GM23338 (cell line): ENCODE results near the gene PHC3. TPM values are rescaled to one million over a fixed set of nuclear protein-coding genes. Genes with fewer than 3 reads are reported as not detected.

Experiments used
- ATAC-seq: fragments of 200-7000 bp; cut with Tn5 transposase; 3 replicates; pipeline ENCODE4 v1.9.1; 2020
- DNase-seq: peaks from one replicate; pipeline ENCODE4 v3.0.0-alpha.2; 2015; ENCODE audit warnings: low spot score
- H2AFZ ChIP-seq: fragments of 200-600 bp; sonication (generic); 2 replicates; pipeline ENCODE4 v1.8.0; 2016; ENCODE audit warnings: antibody characterized with exemption, mild to moderate bottlenecking, moderate library complexity
- H3F3A ChIP-seq: fragments of 200-600 bp; sonication (generic); replicated peaks from 2 replicates; pipeline ENCODE4 v1.8.0; 2017; ENCODE audit warnings: antibody characterized with exemption, mixed run types, low read depth
- H3K27ac ChIP-seq: fragments of 200-600 bp; sonication (generic); 2 replicates; pipeline ENCODE4 v1.6.1; 2016; ENCODE audit warnings: low read depth
- H3K27me3 ChIP-seq: fragments of 200-600 bp; sonication (generic); 2 replicates; pipeline ENCODE4 v1.8.0; 2016; ENCODE audit warnings: mild to moderate bottlenecking, mixed run types, moderate library complexity; ENCODE audit not compliant: insufficient read depth
- H3K36me3 ChIP-seq: fragments of 200-600 bp; sonication (generic); 2 replicates; pipeline ENCODE4 v1.8.0; 2016; ENCODE audit warnings: mild to moderate bottlenecking; ENCODE audit not compliant: insufficient read depth
- H3K4me1 ChIP-seq: fragments of 200-600 bp; sonication (generic); 2 replicates; pipeline ENCODE4 v1.8.0; 2016; ENCODE audit warnings: mild to moderate bottlenecking, moderate library complexity; ENCODE audit not compliant: insufficient read depth
- H3K4me2 ChIP-seq: fragments of 200-600 bp; sonication (generic); 2 replicates; pipeline ENCODE4 v1.7.1; 2017; ENCODE audit warnings: mixed run types
- H3K4me3 ChIP-seq: fragments of 200-600 bp; sonication (generic); 2 replicates; pipeline ENCODE4 v1.6.1; 2016; ENCODE audit warnings: mixed run types
- H3K79me2 ChIP-seq: fragments of 200-600 bp; sonication (generic); replicated peaks from 2 replicates; pipeline ENCODE4 v1.8.0; 2017; ENCODE audit warnings: mild to moderate bottlenecking; ENCODE audit not compliant: insufficient read depth
- H3K9me2 ChIP-seq: fragments of 200-600 bp; sonication (generic); 2 replicates; pipeline ENCODE4 v1.8.0; 2017; ENCODE audit not compliant: insufficient read depth
- H4K20me1 ChIP-seq: fragments of 200-600 bp; sonication (generic); replicated peaks from 2 replicates; pipeline ENCODE4 v1.8.0; 2017; ENCODE audit warnings: mild to moderate bottlenecking; ENCODE audit not compliant: insufficient read depth
- H3K27ac Mint-ChIP-seq: 2 replicates; pipeline ENCODE4 v1.8.0; 2020; ENCODE audit warnings: inconsistent platforms, mild to moderate bottlenecking, moderate library complexity, mixed read lengths
- H3K27me3 Mint-ChIP-seq: 3 replicates; pipeline ENCODE4 v1.8.0; 2022; ENCODE audit warnings: low read depth, mild to moderate bottlenecking, moderate library complexity, mixed read lengths, inconsistent platforms; ENCODE audit not compliant: insufficient read depth, poor library complexity
- H3K36me3 Mint-ChIP-seq: 3 replicates; pipeline ENCODE4 v1.8.0; 2021; ENCODE audit warnings: low read depth, mild to moderate bottlenecking, inconsistent platforms, moderate library complexity, mixed read lengths
- H3K4me1 Mint-ChIP-seq: 3 replicates; pipeline ENCODE4 v1.8.0; 2020; ENCODE audit warnings: mild to moderate bottlenecking, inconsistent platforms, mixed read lengths
- H3K4me3 Mint-ChIP-seq: 3 replicates; pipeline ENCODE4 v1.8.0; 2021; ENCODE audit warnings: moderate library complexity, mild to moderate bottlenecking, inconsistent platforms, mixed read lengths
- H3K9me3 Mint-ChIP-seq: 3 replicates; pipeline ENCODE4 v1.8.0; 2020; ENCODE audit warnings: moderate library complexity, mild to moderate bottlenecking, inconsistent platforms, mixed read lengths
- CREB1 ChIP-seq: fragments of 250-450 bp; sonication (Bioruptor Pico); IDR thresholded peaks from 2 replicates; pipeline ENCODE4 v1.5.0; 2020; ENCODE audit warnings: low read depth, mild to moderate bottlenecking, moderate library complexity
- CTCF ChIP-seq, 2 experiments: fragments of 200-600 bp in 1 of 2; sonication (generic) in 1 of 2; conservative IDR thresholded peaks; 2 replicates each; pipeline versions ENCODE4 v1.5.1 to v1.6.1; 2016 to 2017; ENCODE audit warnings: antibody characterized with exemption in 2 of 2, low read depth in 2 of 2, mild to moderate bottlenecking in 2 of 2, moderate library complexity in 1 of 2
- EZH2 ChIP-seq: fragments of 200-600 bp; sonication (generic); IDR thresholded peaks from one replicate; pipeline ENCODE4 v1.8.0; 2017; ENCODE audit warnings: antibody characterized with exemption, mild to moderate bottlenecking, low read depth; ENCODE audit not compliant: unreplicated experiment
- EZH2phosphoT487 ChIP-seq: fragments of 200-600 bp; sonication (generic); IDR thresholded peaks from one replicate; pipeline ENCODE4 v1.8.1; 2018; ENCODE audit warnings: antibody characterized with exemption; ENCODE audit not compliant: unreplicated experiment
- JUNB ChIP-seq: IDR thresholded peaks from one replicate; pipeline ENCODE4 v1.6.1; 2016; ENCODE audit warnings: antibody characterized with exemption; ENCODE audit not compliant: unreplicated experiment
- NANOG ChIP-seq: IDR thresholded peaks from 2 replicates; pipeline ENCODE4 v1.6.1; 2016; ENCODE audit warnings: antibody characterized with exemption, borderline replicate concordance
- POLR2AphosphoS5 ChIP-seq: IDR thresholded peaks from 2 replicates; pipeline ENCODE4 v1.6.1; 2016; ENCODE audit warnings: antibody characterized with exemption, low read depth
- ZNF331 ChIP-seq: fragments of 250-450 bp; sonication (Bioruptor Pico); IDR thresholded peaks from 2 replicates; pipeline ENCODE4 v1.5.0; 2020; ENCODE audit warnings: low read depth, mild to moderate bottlenecking, moderate library complexity
- ZNF462 ChIP-seq: fragments of 250-450 bp; sonication (Bioruptor Pico); IDR thresholded peaks from 2 replicates; pipeline ENCODE4 v1.5.0; 2020; ENCODE audit warnings: mild to moderate bottlenecking, moderate library complexity
- polyA plus RNA-seq: library from polyadenylated mRNA; unstranded; fragments of >200 nt; fragmentation: Nextera tagmentation; extraction: Ambion mirVana; gene quantifications from 2 replicates; pipeline ENCODE4 v1.2.1, GENCODE V29; 2016
- total RNA-seq: library from RNA; depleted of rRNA; stranded (reverse); fragments of >200 nt; shearing (Covaris generic); gene quantifications from 2 replicates; pipeline ENCODE4 v1.2.3, GENCODE V29; 2014
- TF ChIP-seq, protein P1 (sequence below): IDR thresholded peaks from 2 replicates; pipeline ENCODE4 v1.6.1; 2016; ENCODE audit warnings: antibody characterized with exemption
- TF ChIP-seq, protein P2 (sequence below): IDR thresholded peaks from one replicate; pipeline ENCODE4 v1.6.1; 2018; ENCODE audit warnings: antibody characterized with exemption; ENCODE audit not compliant: unreplicated experiment

Gene PHC3
- total and polyA plus RNA-seq, 2 experiments from 2014 or later = 23.9 to 83.5 TPM

DNA sequence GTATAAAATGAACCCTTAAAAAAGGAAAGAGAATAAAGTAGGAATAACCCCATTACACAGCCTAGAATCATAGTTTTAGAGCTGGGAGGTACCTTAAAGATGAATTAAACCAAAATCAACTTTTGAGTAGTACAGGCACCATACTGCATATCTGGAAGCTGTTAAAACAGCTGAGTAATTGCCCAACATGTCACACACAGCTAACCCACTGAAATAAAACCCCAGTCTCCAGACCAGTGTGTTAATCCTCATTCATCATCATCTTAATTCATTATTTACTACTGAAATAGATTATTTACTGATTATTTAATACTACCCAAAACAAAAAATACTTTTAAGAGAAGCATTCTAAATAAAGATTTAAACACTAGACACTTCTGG is 90.9 kb downstream of the PHC3 start (continued):
- no peak for TF ChIP-seq ZNF462 (CRISPR knock-in tag)
- TF ChIP-seq, protein P1, sequence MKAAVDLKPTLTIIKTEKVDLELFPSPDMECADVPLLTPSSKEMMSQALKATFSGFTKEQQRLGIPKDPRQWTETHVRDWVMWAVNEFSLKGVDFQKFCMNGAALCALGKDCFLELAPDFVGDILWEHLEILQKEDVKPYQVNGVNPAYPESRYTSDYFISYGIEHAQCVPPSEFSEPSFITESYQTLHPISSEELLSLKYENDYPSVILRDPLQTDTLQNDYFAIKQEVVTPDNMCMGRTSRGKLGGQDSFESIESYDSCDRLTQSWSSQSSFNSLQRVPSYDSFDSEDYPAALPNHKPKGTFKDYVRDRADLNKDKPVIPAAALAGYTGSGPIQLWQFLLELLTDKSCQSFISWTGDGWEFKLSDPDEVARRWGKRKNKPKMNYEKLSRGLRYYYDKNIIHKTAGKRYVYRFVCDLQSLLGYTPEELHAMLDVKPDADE = no peak
- no peak for TF ChIP-seq POLR2AphosphoS5
- no peak for TF ChIP-seq EZH2phosphoT487
- TF ChIP-seq CREB1 (CRISPR knock-in tag) = no peak
- TF ChIP-seq JUNB = no peak

DNA sequence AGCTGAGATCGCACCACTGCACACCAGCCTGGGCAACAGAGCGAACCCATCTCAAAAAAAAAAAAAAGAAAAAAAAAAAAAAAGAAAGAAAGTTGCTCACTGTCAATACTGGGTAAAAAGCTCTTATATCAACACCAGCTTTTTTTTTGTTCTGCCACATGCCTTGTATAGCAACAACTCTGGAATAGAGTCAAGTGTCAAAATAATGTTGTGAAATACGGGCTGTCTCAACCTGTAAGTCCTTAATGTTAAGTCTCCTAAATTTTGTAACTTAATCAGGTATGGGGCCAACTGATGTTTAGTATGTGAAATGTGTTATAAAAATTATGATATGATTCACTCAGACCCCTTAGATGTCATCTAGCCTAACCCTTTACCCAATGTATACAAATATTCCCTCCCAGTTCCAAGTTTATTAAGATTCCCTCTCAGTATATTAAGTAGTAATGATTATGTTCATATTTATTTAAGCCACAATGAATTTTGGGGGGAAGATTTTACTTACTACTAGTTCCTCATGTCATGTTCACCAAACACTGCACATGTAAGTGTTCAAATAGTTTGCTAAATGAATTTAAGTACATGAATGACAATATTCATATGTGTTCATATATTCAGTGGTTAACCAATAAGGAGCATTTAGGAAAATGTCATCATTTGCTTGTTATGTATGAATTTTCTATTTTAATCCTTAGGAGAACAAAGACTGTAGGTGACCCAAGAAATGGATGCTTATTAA is 91.5 kb downstream of the PHC3 start:
- Mint-ChIP-seq H3K27ac (no peak overlapping the region), H3K4me3 (no peak overlapping the region), H3K4me1 (no peaks in the 10 kb centered on the region), H3K36me3 (peaks cover 4% of the 10 kb centered on the region; the same call in 2 of the 3 replicates), H3K9me3 (no peaks in the 10 kb centered on the region; the same call in 2 of the 3 replicates), H3K27me3 (peaks cover 4% of the 10 kb centered on the region)
- Histone ChIP-seq H4K20me1 (0 out of 2 replicates have a peak, but pooled peaks cover 5% of the 10 kb centered on the region), H3K36me3 (peaks cover 3% of the 10 kb centered on the region; the same call in 1 of the 2 replicates), H2AFZ (no peak overlapping the region), H3K9me2 (no peaks in the 10 kb centered on the region), H3K4me3 (no peak overlapping the region), H3K79me2 (no peaks in the 10 kb centered on the region), H3K4me2 (no peak overlapping the region), H3K27me3 (no peaks in the 10 kb centered on the region), H3F3A (no peaks in the 10 kb centered on the region), H3K4me1 (no peaks in the 10 kb centered on the region), H3K27ac (no peak overlapping the region)
- DNase-seq = no peak
- no peak for ATAC-seq
- TF ChIP-seq, protein P2, sequence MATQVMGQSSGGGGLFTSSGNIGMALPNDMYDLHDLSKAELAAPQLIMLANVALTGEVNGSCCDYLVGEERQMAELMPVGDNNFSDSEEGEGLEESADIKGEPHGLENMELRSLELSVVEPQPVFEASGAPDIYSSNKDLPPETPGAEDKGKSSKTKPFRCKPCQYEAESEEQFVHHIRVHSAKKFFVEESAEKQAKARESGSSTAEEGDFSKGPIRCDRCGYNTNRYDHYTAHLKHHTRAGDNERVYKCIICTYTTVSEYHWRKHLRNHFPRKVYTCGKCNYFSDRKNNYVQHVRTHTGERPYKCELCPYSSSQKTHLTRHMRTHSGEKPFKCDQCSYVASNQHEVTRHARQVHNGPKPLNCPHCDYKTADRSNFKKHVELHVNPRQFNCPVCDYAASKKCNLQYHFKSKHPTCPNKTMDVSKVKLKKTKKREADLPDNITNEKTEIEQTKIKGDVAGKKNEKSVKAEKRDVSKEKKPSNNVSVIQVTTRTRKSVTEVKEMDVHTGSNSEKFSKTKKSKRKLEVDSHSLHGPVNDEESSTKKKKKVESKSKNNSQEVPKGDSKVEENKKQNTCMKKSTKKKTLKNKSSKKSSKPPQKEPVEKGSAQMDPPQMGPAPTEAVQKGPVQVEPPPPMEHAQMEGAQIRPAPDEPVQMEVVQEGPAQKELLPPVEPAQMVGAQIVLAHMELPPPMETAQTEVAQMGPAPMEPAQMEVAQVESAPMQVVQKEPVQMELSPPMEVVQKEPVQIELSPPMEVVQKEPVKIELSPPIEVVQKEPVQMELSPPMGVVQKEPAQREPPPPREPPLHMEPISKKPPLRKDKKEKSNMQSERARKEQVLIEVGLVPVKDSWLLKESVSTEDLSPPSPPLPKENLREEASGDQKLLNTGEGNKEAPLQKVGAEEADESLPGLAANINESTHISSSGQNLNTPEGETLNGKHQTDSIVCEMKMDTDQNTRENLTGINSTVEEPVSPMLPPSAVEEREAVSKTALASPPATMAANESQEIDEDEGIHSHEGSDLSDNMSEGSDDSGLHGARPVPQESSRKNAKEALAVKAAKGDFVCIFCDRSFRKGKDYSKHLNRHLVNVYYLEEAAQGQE = no peak
- no peak for TF ChIP-seq JUNB
- TF ChIP-seq EZH2phosphoT487 = no peak
- TF ChIP-seq NANOG = no peak
- no peak for TF ChIP-seq CTCF (conservative IDR thresholded peaks at IDR 0.05; ENCODE audit: low read depth in 2 of 2)
- no peak for TF ChIP-seq POLR2AphosphoS5
- TF ChIP-seq ZNF331 = no peak
- TF ChIP-seq EZH2 = no peak
- TF ChIP-seq CREB1 (CRISPR knock-in tag) = no peak
